Caco-2 (cell line): ENCODE measurements around the gene ZEB2. TPM values are rescaled to one million over a fixed set of nuclear protein-coding genes. Genes with fewer than 3 reads are reported as not detected.

ENCODE experiments used
- BruUV-seq: library from RNA; stranded (reverse); fragments of 400-500 nt; replicated peaks from 2 replicates; lab custom pipeline; 2021; lab: Mats Ljungman, UMichigan
- CTCF ChIA-PET: fragments of 300-600 bp; sonication (Branson Sonifier 250); formaldehyde crosslinking; loops from one replicate; lab custom pipeline; 2022; ENCODE audit warnings: antibody characterized with exemption; lab: Charles Lee
- POLR2A ChIA-PET: fragments of 300-600 bp; sonication (Branson Sonifier 250); formaldehyde crosslinking; loops from one replicate; lab custom pipeline; 2022; ENCODE audit warnings: antibody characterized with exemption; lab: Charles Lee
- DNase-seq, 2 experiments: peaks; one replicate each; pipeline versions ENCODE4 v3.0.0 to v3.0.0-alpha.2; 2020 to 2022
- H3K27me3 ChIP-seq: replicated peaks from 2 replicates; pipeline ENCODE4 v1.6.0; 2011; ENCODE audit warnings: low read length; ENCODE audit not compliant: control insufficient read depth, insufficient read depth
- H3K36me3 ChIP-seq: 2 replicates; pipeline ENCODE4 v1.5.1; 2011; ENCODE audit warnings: low read length; ENCODE audit not compliant: control insufficient read depth, insufficient read depth
- H3K4me1 ChIP-seq: fragments of 250-450 bp; sonication (Bioruptor Pico); 2 replicates; pipeline ENCODE4 v1.5.1; 2020; ENCODE audit warnings: mild to moderate bottlenecking
- H3K4me3 ChIP-seq: 2 replicates; pipeline ENCODE4 v1.5.1; 2011; ENCODE audit warnings: low read depth, mild to moderate bottlenecking, control low read depth, low read length
- H3K9me3 ChIP-seq: fragments of 250-450 bp; sonication (Bioruptor Pico); 2 replicates; pipeline ENCODE4 v1.5.1; 2020; ENCODE audit warnings: mild to moderate bottlenecking, moderate library complexity
- H3K27ac Mint-ChIP-seq: one replicate; pipeline ENCODE4 v1.8.0; 2022; ENCODE audit warnings: mixed read lengths; ENCODE audit not compliant: unreplicated experiment
- H3K27me3 Mint-ChIP-seq: one replicate; pipeline ENCODE4 v1.8.0; 2022; ENCODE audit warnings: mixed read lengths; ENCODE audit not compliant: insufficient read depth, unreplicated experiment
- H3K36me3 Mint-ChIP-seq: one replicate; pipeline ENCODE4 v1.8.0; 2022; ENCODE audit warnings: mild to moderate bottlenecking, mixed read lengths; ENCODE audit not compliant: insufficient read depth, unreplicated experiment
- H3K4me1 Mint-ChIP-seq: one replicate; pipeline ENCODE4 v1.8.0; 2022; ENCODE audit warnings: low read depth, mixed read lengths; ENCODE audit not compliant: unreplicated experiment
- H3K4me3 Mint-ChIP-seq: one replicate; pipeline ENCODE4 v1.8.0; 2022; ENCODE audit warnings: mild to moderate bottlenecking, moderate library complexity, mixed read lengths; ENCODE audit not compliant: unreplicated experiment
- H3K9me3 Mint-ChIP-seq: one replicate; pipeline ENCODE4 v1.8.0; 2022; ENCODE audit warnings: mixed read lengths; ENCODE audit not compliant: unreplicated experiment
- intact Hi-C: fragments of 100-400 bp; cut with micrococcal nuclease; formaldehyde crosslinking; loops from one replicate; pipeline ENCODE4 v1.10.0; 2022; ENCODE audit not compliant: unreplicated experiment
- total RNA-seq: library from RNA; stranded (reverse); gene quantifications from 2 replicates; pipeline ENCODE4 v1.2.3, GENCODE V29; 2022
- TF ChIP-seq, protein P1 (sequence below), 2 experiments: fragments of 200-600 bp in 1 of 2; IDR thresholded peaks; 1 replicate in 1 of 2; 2 replicates in 1 of 2; pipeline versions ENCODE4 v1.5.1 to v1.8.0; 2011 to 2022; ENCODE audit warnings: antibody characterized with exemption in 1 of 2, control low read depth in 1 of 2, inconsistent platforms in 1 of 2, low read depth in 1 of 2, low read length in 1 of 2, mild to moderate bottlenecking in 1 of 2, moderate library complexity in 1 of 2; ENCODE audit not compliant: insufficient read depth in 1 of 2, severe bottlenecking in 1 of 2, unreplicated experiment in 1 of 2

Gene ZEB2
- total RNA-seq, 1 experiment from 2014 or later, result not detected

DNA sequence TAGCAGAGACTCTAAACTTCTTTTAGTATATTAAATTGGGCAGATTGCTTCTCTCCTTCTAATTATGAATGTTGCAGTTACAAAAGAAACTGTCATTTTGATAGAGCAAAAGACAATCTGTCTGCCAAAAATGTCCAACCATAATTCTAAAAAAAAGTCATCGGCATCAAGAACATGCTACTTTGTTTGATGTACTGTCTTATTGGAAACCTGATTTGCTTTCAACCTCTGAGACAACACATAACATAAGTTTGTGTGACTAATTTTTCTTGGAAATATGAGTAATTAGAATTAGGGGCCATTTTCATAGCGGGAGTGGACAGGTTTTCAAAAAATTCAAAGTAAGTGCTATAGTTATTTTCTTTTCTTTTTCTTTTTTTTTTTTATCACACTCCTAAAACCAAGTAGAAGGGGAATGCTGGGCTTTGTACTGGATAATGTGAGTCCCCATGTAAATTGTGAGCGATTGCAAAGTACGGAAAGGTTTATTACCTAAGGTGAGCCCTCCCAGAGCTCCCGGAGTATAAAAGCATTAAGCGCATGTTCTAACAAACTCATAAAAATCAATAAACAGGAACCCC lies 59.1 kb downstream of the ZEB2 start:
- Mint-ChIP-seq H3K27me3 (peaks cover 44% of the 10 kb centered on the region), H3K9me3 (peaks cover 9% of the 10 kb centered on the region), H3K4me1 (no peaks in the 10 kb centered on the region), H3K4me3 (no peak overlapping the region), H3K27ac (no peak overlapping the region), H3K36me3 (no peaks in the 10 kb centered on the region)
- POLR2A ChIA-PET, result no interaction called here
- CTCF ChIA-PET, result no interaction called here
- H3K4me1 ChIP-seq, result no peaks in the 10 kb centered on the region
- H3K4me3 ChIP-seq, result no peak overlapping the region
- TF ChIP-seq, protein P1, sequence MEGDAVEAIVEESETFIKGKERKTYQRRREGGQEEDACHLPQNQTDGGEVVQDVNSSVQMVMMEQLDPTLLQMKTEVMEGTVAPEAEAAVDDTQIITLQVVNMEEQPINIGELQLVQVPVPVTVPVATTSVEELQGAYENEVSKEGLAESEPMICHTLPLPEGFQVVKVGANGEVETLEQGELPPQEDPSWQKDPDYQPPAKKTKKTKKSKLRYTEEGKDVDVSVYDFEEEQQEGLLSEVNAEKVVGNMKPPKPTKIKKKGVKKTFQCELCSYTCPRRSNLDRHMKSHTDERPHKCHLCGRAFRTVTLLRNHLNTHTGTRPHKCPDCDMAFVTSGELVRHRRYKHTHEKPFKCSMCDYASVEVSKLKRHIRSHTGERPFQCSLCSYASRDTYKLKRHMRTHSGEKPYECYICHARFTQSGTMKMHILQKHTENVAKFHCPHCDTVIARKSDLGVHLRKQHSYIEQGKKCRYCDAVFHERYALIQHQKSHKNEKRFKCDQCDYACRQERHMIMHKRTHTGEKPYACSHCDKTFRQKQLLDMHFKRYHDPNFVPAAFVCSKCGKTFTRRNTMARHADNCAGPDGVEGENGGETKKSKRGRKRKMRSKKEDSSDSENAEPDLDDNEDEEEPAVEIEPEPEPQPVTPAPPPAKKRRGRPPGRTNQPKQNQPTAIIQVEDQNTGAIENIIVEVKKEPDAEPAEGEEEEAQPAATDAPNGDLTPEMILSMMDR (IDR thresholded peaks at IDR 0.05; ENCODE audit: insufficient read depth in 1 of 2, low read depth in 1 of 2, low read length in 1 of 2, severe bottlenecking in 1 of 2, unreplicated experiment in 1 of 2), result no peak
- no peaks in the 10 kb centered on the region for H3K36me3 ChIP-seq
- H3K27me3 ChIP-seq, result peaks cover 5% of the 10 kb centered on the region
- intact Hi-C loops, result no loop called here
- no TSS peak for BruUV-seq
- no peak for DNase-seq
- H3K9me3 ChIP-seq, result peaks cover 6% of the 10 kb centered on the region; the same call in 1 of the 2 replicates

DNA sequence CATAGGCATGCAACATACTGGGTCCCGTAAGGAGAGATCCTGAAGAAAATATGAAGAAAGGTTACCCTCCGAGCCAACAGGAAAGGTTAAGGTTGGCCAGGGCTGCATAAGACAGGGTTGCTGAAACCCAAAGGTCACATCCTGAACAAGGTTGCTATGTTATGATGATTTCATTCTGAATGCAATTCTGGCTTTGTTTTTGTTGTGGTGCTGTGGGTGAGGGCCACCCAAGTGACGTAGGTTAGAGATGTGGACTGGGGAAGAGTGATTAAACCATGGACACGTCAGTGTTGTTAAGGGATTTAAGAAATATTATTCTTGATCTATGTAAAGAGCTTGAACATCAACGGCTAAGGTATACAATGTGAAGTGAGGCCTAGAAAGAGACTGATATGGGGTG lies 60.0 kb downstream of the ZEB2 start:
- no peaks in the 10 kb centered on the region for H3K4me1 ChIP-seq
- H3K36me3 ChIP-seq, result no peaks in the 10 kb centered on the region
- CTCF ChIA-PET, result no interaction called here
- Mint-ChIP-seq H3K36me3 (no peaks in the 10 kb centered on the region), H3K4me1 (no peaks in the 10 kb centered on the region), H3K27ac (no peak overlapping the region), H3K27me3 (peaks cover 48% of the 10 kb centered on the region), H3K9me3 (peaks cover 9% of the 10 kb centered on the region), H3K4me3 (no peak overlapping the region)
- intact Hi-C loops, result no loop called here
- no peak overlapping the region for H3K4me3 ChIP-seq
- POLR2A ChIA-PET, result interaction anchor here (0.6 kb wide), 1 partner anchor 44 kb away, joined by 5 read pairs; no protein-coding TSS in a partner anchor
- DNase-seq, result no peak
- H3K27me3 ChIP-seq, result peaks cover 4% of the 10 kb centered on the region
- H3K9me3 ChIP-seq, result peaks cover 6% of the 10 kb centered on the region; the same call in 1 of the 2 replicates
- TF ChIP-seq, protein P1 (IDR thresholded peaks at IDR 0.05; ENCODE audit: insufficient read depth in 1 of 2, low read depth in 1 of 2, low read length in 1 of 2, severe bottlenecking in 1 of 2, unreplicated experiment in 1 of 2), result no peak
- BruUV-seq, result no TSS peak

DNA sequence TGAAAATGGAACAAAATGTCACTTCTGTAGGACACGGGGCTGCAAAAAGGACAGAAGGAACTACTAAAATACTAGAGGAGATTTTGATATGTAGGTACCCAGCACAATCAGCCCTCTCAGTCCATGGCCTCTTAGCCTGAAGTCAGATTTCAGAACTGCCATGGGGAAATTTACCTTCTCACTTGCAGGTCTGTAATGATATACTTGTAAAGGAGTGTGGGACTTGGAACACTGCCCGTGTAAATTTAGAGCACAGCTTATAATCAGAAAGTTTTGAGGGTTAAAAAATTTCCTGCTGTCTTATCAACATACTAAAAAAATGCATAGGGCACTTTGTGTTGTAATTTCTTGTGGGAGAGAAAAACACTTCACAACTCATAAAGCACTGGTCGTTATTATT lies 60.6 kb downstream of the ZEB2 start:
- CTCF ChIA-PET, result no interaction called here

More for the DNA sequence above, 60.6 kb downstream of the ZEB2 start:
- H3K27ac Mint-ChIP-seq, result no peak overlapping the region
- Histone ChIP-seq H3K4me1 (no peaks in the 10 kb centered on the region), H3K9me3 (peaks cover 6% of the 10 kb centered on the region; the same call in 1 of the 2 replicates), H3K4me3 (no peak overlapping the region), H3K27me3 (peaks cover 4% of the 10 kb centered on the region), H3K36me3 (no peaks in the 10 kb centered on the region)
- H3K36me3 Mint-ChIP-seq, result no peaks in the 10 kb centered on the region
- H3K27me3 Mint-ChIP-seq, result peaks cover 55% of the 10 kb centered on the region
- H3K4me1 Mint-ChIP-seq, result no peaks in the 10 kb centered on the region
- H3K4me3 Mint-ChIP-seq, result no peak overlapping the region
- TF ChIP-seq, protein P1 (IDR thresholded peaks at IDR 0.05; ENCODE audit: insufficient read depth in 1 of 2, low read depth in 1 of 2, low read length in 1 of 2, severe bottlenecking in 1 of 2, unreplicated experiment in 1 of 2), result no peak
- DNase-seq, result no peak
- H3K9me3 Mint-ChIP-seq, result peaks cover 9% of the 10 kb centered on the region
- no TSS peak for BruUV-seq
- intact Hi-C loops, result no loop called here
- POLR2A ChIA-PET, result interaction anchor here (0.6 kb wide), 1 partner anchor 43 kb away, joined by 5 read pairs; no protein-coding TSS in a partner anchor
